ENCODE results near the gene NSDHL. TPM values are rescaled to one million over a fixed set of nuclear protein-coding genes. Genes with fewer than 3 reads are reported as not detected.

NSDHL gene
- total RNA-seq, 2 donors from 2014 or later, result 25.8 to 34.8 TPM

GRCh38 chrX:152871260-152871659, 40.4 kb downstream of the NSDHL start:
- Histone ChIP-seq H3K27ac (ENCODE audit: low read depth, low read length) (no peak overlapping the region), H3K4me3 (ENCODE audit: low read length) (no peak overlapping the region), H3K9me3 (ENCODE audit: control insufficient read depth, low read length) (peaks cover 5% of the 10 kb centered on the region), H3K27me3 (ENCODE audit: control insufficient read depth, insufficient read depth, low read length, poor library complexity, severe bottlenecking) (no peaks in the 10 kb centered on the region), H3K36me3 (ENCODE audit: control insufficient read depth, insufficient read depth, low read length) (peaks cover 11% of the 10 kb centered on the region), H3K9ac (ENCODE audit: extremely low read depth, low read length, poor library complexity, severe bottlenecking) (no peak overlapping the region), H3K4me1 (ENCODE audit: control insufficient read depth, insufficient read depth, low read length) (no peaks in the 10 kb centered on the region)
- Mint-ChIP-seq H3K36me3 (ENCODE audit: low read depth) (peaks cover 30% of the 10 kb centered on the region), H3K27me3 (ENCODE audit: insufficient read depth) (peaks cover 8% of the 10 kb centered on the region), H3K9me3 (peaks cover 70% of the 10 kb centered on the region), H3K4me3 (no peak overlapping the region), H3K27ac (no peak overlapping the region), H3K4me1 (no peaks in the 10 kb centered on the region)
- WGBS, 2 experiments (ENCODE audit: insufficient coverage in 1 of 2, insufficient read length in 1 of 2), result 84 to 100% methylated on average over 2 to 9 of the region's 9 CpGs
- TF ChIP-seq, protein P1, sequence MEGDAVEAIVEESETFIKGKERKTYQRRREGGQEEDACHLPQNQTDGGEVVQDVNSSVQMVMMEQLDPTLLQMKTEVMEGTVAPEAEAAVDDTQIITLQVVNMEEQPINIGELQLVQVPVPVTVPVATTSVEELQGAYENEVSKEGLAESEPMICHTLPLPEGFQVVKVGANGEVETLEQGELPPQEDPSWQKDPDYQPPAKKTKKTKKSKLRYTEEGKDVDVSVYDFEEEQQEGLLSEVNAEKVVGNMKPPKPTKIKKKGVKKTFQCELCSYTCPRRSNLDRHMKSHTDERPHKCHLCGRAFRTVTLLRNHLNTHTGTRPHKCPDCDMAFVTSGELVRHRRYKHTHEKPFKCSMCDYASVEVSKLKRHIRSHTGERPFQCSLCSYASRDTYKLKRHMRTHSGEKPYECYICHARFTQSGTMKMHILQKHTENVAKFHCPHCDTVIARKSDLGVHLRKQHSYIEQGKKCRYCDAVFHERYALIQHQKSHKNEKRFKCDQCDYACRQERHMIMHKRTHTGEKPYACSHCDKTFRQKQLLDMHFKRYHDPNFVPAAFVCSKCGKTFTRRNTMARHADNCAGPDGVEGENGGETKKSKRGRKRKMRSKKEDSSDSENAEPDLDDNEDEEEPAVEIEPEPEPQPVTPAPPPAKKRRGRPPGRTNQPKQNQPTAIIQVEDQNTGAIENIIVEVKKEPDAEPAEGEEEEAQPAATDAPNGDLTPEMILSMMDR (conservative IDR thresholded peaks at IDR 0.05), result no peak
- DNase-seq, result no peak

- Histone ChIP-seq H3K4me1 (ENCODE audit: control insufficient read depth, insufficient read depth, low read length) (no peaks in the 10 kb centered on the region), H3K4me3 (ENCODE audit: low read length) (no peak overlapping the region), H3K9me3 (ENCODE audit: control insufficient read depth, low read length) (peaks cover 10% of the 10 kb centered on the region), H3K9ac (ENCODE audit: extremely low read depth, low read length, poor library complexity, severe bottlenecking) (no peak overlapping the region), H3K36me3 (ENCODE audit: control insufficient read depth, insufficient read depth, low read length) (peaks cover 11% of the 10 kb centered on the region), H3K27me3 (ENCODE audit: control insufficient read depth, insufficient read depth, low read length, poor library complexity, severe bottlenecking) (peaks cover under 1% of the 10 kb centered on the region), H3K27ac (ENCODE audit: low read depth, low read length) (no peak overlapping the region)
- peaks cover 30% of the 10 kb centered on the region for H3K36me3 Mint-ChIP-seq (ENCODE audit: low read depth)
- TF ChIP-seq, protein P1 (conservative IDR thresholded peaks at IDR 0.05), result no peak
- H3K4me1 Mint-ChIP-seq, result no peaks in the 10 kb centered on the region
- no peak overlapping the region for H3K4me3 Mint-ChIP-seq
- peaks cover 8% of the 10 kb centered on the region for H3K27me3 Mint-ChIP-seq (ENCODE audit: insufficient read depth)
- H3K9me3 Mint-ChIP-seq, result peaks cover 73% of the 10 kb centered on the region
- DNase-seq, result no peak
- WGBS, 2 experiments (ENCODE audit: insufficient coverage in 1 of 2, insufficient read length in 1 of 2), result 100% methylated on average over 1 of the region's 2 CpGs; no CpG with 5 or more reads in 1 of the 2 experiments
- no peak overlapping the region for H3K27ac Mint-ChIP-seq
Observed at GRCh38 chrX:152872522-152872921, 41.7 kb downstream of the NSDHL start.

- no peak overlapping the region for H3K9ac ChIP-seq (ENCODE audit: extremely low read depth, low read length, poor library complexity, severe bottlenecking)
- 83 to 94% methylated on average over 1 to 2 of the region's 2 CpGs for WGBS, 2 experiments (ENCODE audit: insufficient coverage in 1 of 2, insufficient read length in 1 of 2)
- peaks cover 11% of the 10 kb centered on the region for H3K36me3 ChIP-seq (ENCODE audit: control insufficient read depth, insufficient read depth, low read length)
- H3K27ac Mint-ChIP-seq, result no peak overlapping the region
- no peak for DNase-seq
- no peak overlapping the region for H3K27ac ChIP-seq (ENCODE audit: low read depth, low read length)
- TF ChIP-seq, protein P1 (conservative IDR thresholded peaks at IDR 0.05), result no peak
- peaks cover 81% of the 10 kb centered on the region for H3K9me3 Mint-ChIP-seq
- no peak overlapping the region for H3K4me3 ChIP-seq (ENCODE audit: low read length)
- peaks cover 13% of the 10 kb centered on the region for H3K27me3 Mint-ChIP-seq (ENCODE audit: insufficient read depth)
- no peaks in the 10 kb centered on the region for H3K4me1 Mint-ChIP-seq
- H3K36me3 Mint-ChIP-seq (ENCODE audit: low read depth), result peaks cover 30% of the 10 kb centered on the region
- H3K9me3 ChIP-seq (ENCODE audit: control insufficient read depth, low read length), result peaks cover 10% of the 10 kb centered on the region
- H3K4me3 Mint-ChIP-seq, result no peak overlapping the region
- H3K4me1 ChIP-seq (ENCODE audit: control insufficient read depth, insufficient read depth, low read length), result no peaks in the 10 kb centered on the region
- peaks cover 8% of the 10 kb centered on the region for H3K27me3 ChIP-seq (ENCODE audit: control insufficient read depth, insufficient read depth, low read length, poor library complexity, severe bottlenecking)
Observed at GRCh38 chrX:152873361-152873760, 42.5 kb downstream of the NSDHL start.

All from endodermal cell (in vitro differentiated cells).